Stimulated activated naive CD8-positive, alpha-beta T cell treated with anti-CD3 and anti-CD28 coated beads, Interleukin-15, Interleukin-2, amounts not matched to agents 100 ng/mL and 50 ng/mL, for 24 hours (primary cell): Measurements from ENCODE around the gene CHRNA10.
"Not testable (repeated sequence)": the region's sequence is repeated elsewhere in the genome, so short reads cannot be mapped to it uniquely, and the experiment has no call there.

Experiments used
- H3K27ac Mint-ChIP-seq: one replicate; pipeline ENCODE4 v1.8.0; 2021; ENCODE audit warnings: mild to moderate bottlenecking, mixed read lengths
- H3K27me3 Mint-ChIP-seq: one replicate; pipeline ENCODE4 v1.8.0; 2021; ENCODE audit warnings: mixed read lengths
- H3K36me3 Mint-ChIP-seq: one replicate; pipeline ENCODE4 v1.8.0; 2021; ENCODE audit warnings: low read depth, mixed read lengths
- H3K4me1 Mint-ChIP-seq: one replicate; pipeline ENCODE4 v1.8.0; 2021; ENCODE audit warnings: low read depth, mixed read lengths
- H3K4me3 Mint-ChIP-seq: one replicate; pipeline ENCODE4 v1.8.0; 2021; ENCODE audit warnings: mild to moderate bottlenecking, mixed read lengths
- H3K9me3 Mint-ChIP-seq: one replicate; pipeline ENCODE4 v1.8.0; 2021; ENCODE audit warnings: mixed read lengths

The CHRNA10 gene

GRCh38 chr11:3674189-3674588 lies 3.0 kb upstream of the CHRNA10 start:
- no peaks in the 10 kb centered on the region for H3K27me3 Mint-ChIP-seq
- no peaks in the 10 kb centered on the region for H3K4me1 Mint-ChIP-seq
- no peaks in the 10 kb centered on the region for H3K9me3 Mint-ChIP-seq
- H3K27ac Mint-ChIP-seq = peak overlapping the region; percentile 9
- no peak overlapping the region for H3K4me3 Mint-ChIP-seq
- H3K36me3 Mint-ChIP-seq = peaks cover 76% of the 10 kb centered on the region

- Mint-ChIP-seq H3K27ac (no peak overlapping the region), H3K4me3 (no peak overlapping the region), H3K9me3 (no peaks in the 10 kb centered on the region), H3K4me1 (no peaks in the 10 kb centered on the region), H3K36me3 (peaks cover 55% of the 10 kb centered on the region), H3K27me3 (no peaks in the 10 kb centered on the region)
These were observed 1.4 kb downstream of the CHRNA10 start for GRCh38 chr11:3669742-3670183.

GRCh38 chr11:3669128-3669527 lies 2.1 kb downstream of the CHRNA10 start:
- H3K9me3 Mint-ChIP-seq = no peaks in the 10 kb centered on the region

GRCh38 chr11:3667149-3668035 lies 3.8 kb downstream of the CHRNA10 start:
- H3K36me3 Mint-ChIP-seq = peaks cover 42% of the 10 kb centered on the region
- H3K4me3 Mint-ChIP-seq = no peak overlapping the region
- no peaks in the 10 kb centered on the region for H3K9me3 Mint-ChIP-seq
- H3K4me1 Mint-ChIP-seq = no peaks in the 10 kb centered on the region
- H3K27me3 Mint-ChIP-seq = no peaks in the 10 kb centered on the region
- H3K27ac Mint-ChIP-seq = no peak overlapping the region

More at GRCh38 chr11:3669128-3669527, 2.1 kb downstream of the CHRNA10 start:
- Mint-ChIP-seq H3K27me3 (no peaks in the 10 kb centered on the region), H3K27ac (no peak overlapping the region), H3K4me3 (no peak overlapping the region), H3K36me3 (peaks cover 55% of the 10 kb centered on the region), H3K4me1 (no peaks in the 10 kb centered on the region)

- Mint-ChIP-seq H3K9me3 (no peaks in the 10 kb centered on the region), H3K4me3 (no peak overlapping the region), H3K27me3 (no peaks in the 10 kb centered on the region), H3K27ac (no peak overlapping the region), H3K4me1 (no peaks in the 10 kb centered on the region), H3K36me3 (peaks cover 35% of the 10 kb centered on the region)
These were observed 5.1 kb downstream of the CHRNA10 start for GRCh38 chr11:3666023-3666530.

- Mint-ChIP-seq H3K27me3 (no peaks in the 10 kb centered on the region), H3K9me3 (no peaks in the 10 kb centered on the region), H3K27ac (no peak overlapping the region), H3K4me1 (no peaks in the 10 kb centered on the region), H3K4me3 (no peak overlapping the region), H3K36me3 (peaks cover 29% of the 10 kb centered on the region)
These were observed 5.7 kb downstream of the CHRNA10 start for GRCh38 chr11:3665336-3666022.

- no peaks in the 10 kb centered on the region for H3K9me3 Mint-ChIP-seq
- no peaks in the 10 kb centered on the region for H3K27me3 Mint-ChIP-seq
- H3K27ac Mint-ChIP-seq = no peak overlapping the region
- H3K4me3 Mint-ChIP-seq = no peak overlapping the region
- peaks cover 24% of the 10 kb centered on the region for H3K36me3 Mint-ChIP-seq
- no peaks in the 10 kb centered on the region for H3K4me1 Mint-ChIP-seq
These were observed 7.1 kb downstream of the CHRNA10 start for GRCh38 chr11:3664032-3664630.

GRCh38 chr11:3662856-3663255 lies 8.3 kb downstream of the CHRNA10 start:
- Mint-ChIP-seq H3K36me3 (peaks cover 24% of the 10 kb centered on the region), H3K27me3 (peaks cover 6% of the 10 kb centered on the region), H3K4me1 (no peaks in the 10 kb centered on the region), H3K4me3 (no peak overlapping the region), H3K9me3 (no peaks in the 10 kb centered on the region), H3K27ac (no peak overlapping the region)

- H3K36me3 Mint-ChIP-seq = peaks cover 14% of the 10 kb centered on the region
- no peaks in the 10 kb centered on the region for H3K4me1 Mint-ChIP-seq
- no peak overlapping the region for H3K4me3 Mint-ChIP-seq
- peaks cover 6% of the 10 kb centered on the region for H3K27me3 Mint-ChIP-seq
- H3K27ac Mint-ChIP-seq = no peak overlapping the region
- no peaks in the 10 kb centered on the region for H3K9me3 Mint-ChIP-seq
These were observed 10.2 kb downstream of the CHRNA10 start for GRCh38 chr11:3660960-3661359.

GRCh38 chr11:3659595-3660515 lies 11.3 kb downstream of the CHRNA10 start:
- H3K4me1 Mint-ChIP-seq = no peaks in the 10 kb centered on the region
- no peak overlapping the region for H3K4me3 Mint-ChIP-seq
- peaks cover 9% of the 10 kb centered on the region for H3K36me3 Mint-ChIP-seq
- H3K9me3 Mint-ChIP-seq = no peaks in the 10 kb centered on the region
- no peak overlapping the region for H3K27ac Mint-ChIP-seq
- peaks cover 6% of the 10 kb centered on the region for H3K27me3 Mint-ChIP-seq

GRCh38 chr11:3658252-3658651 lies 12.9 kb downstream of the CHRNA10 start:
- Mint-ChIP-seq H3K27ac (no peak overlapping the region), H3K4me3 (no peak overlapping the region), H3K36me3 (no peaks in the 10 kb centered on the region), H3K27me3 (peaks cover 6% of the 10 kb centered on the region), H3K9me3 (no peaks in the 10 kb centered on the region), H3K4me1 (no peaks in the 10 kb centered on the region)

GRCh38 chr11:3657331-3657730 lies 13.9 kb downstream of the CHRNA10 start:
- H3K27me3 Mint-ChIP-seq, H3K4me1 Mint-ChIP-seq, H3K36me3 Mint-ChIP-seq: not testable (repeated sequence)

GRCh38 chr11:3655547-3655946 lies 15.6 kb downstream of the CHRNA10 start:
- no peak overlapping the region for H3K27ac Mint-ChIP-seq
- no peaks in the 10 kb centered on the region for H3K4me1 Mint-ChIP-seq
- H3K9me3 Mint-ChIP-seq = no peaks in the 10 kb centered on the region
- peaks cover 15% of the 10 kb centered on the region for H3K27me3 Mint-ChIP-seq
- no peaks in the 10 kb centered on the region for H3K36me3 Mint-ChIP-seq
- no peak overlapping the region for H3K4me3 Mint-ChIP-seq

More at GRCh38 chr11:3657331-3657730, 13.9 kb downstream of the CHRNA10 start:
- H3K27ac Mint-ChIP-seq, H3K9me3 Mint-ChIP-seq, H3K4me3 Mint-ChIP-seq: not testable (repeated sequence)

- H3K27ac Mint-ChIP-seq, H3K4me1 Mint-ChIP-seq, H3K36me3 Mint-ChIP-seq, H3K4me3 Mint-ChIP-seq, H3K9me3 Mint-ChIP-seq: not testable (repeated sequence)
- peaks cover 33% of the 10 kb centered on the region for H3K27me3 Mint-ChIP-seq
These were observed 18.7 kb downstream of the CHRNA10 start for GRCh38 chr11:3652514-3652913.
